Adrenal gland (tissue), 12 donors: ENCODE results near the gene SNX20. TPM values are rescaled to one million over a fixed set of nuclear protein-coding genes. Genes with fewer than 3 reads are reported as not detected.

ENCODE experiments used
- DNase-seq, 7 donors: peaks; one replicate each; pipeline ENCODE4 v3.0.0-alpha.2; 2019 to 2020
- H3K27ac ChIP-seq, 5 donors: fragments of 200-600 bp; sonication (generic) in 4 of 5; 1 replicate in 3 of 5; 2 replicates in 2 of 5; pipeline versions ENCODE4 v1.5.1 to v1.8.0; 2016 to 2020; ENCODE audit warnings: mild to moderate bottlenecking in 1 of 5
- H3K27me3 ChIP-seq: fragments of 200-600 bp; 2 replicates; pipeline ENCODE4 v1.8.0; 2021
- H3K36me3 ChIP-seq, 2 donors: fragments of 200-600 bp; replicated peaks in 1 of 2; 1 replicate in 1 of 2; 2 replicates in 1 of 2; pipeline versions ENCODE4 v1.5.1 to v1.8.0; 2018 to 2022
- H3K4me1 ChIP-seq, 2 donors: fragments of 200-600 bp; replicated peaks in 1 of 2; 1 replicate in 1 of 2; 2 replicates in 1 of 2; pipeline versions ENCODE4 v1.5.1 to v1.8.0; 2018 to 2021
- H3K4me3 ChIP-seq, 4 donors: fragments of 200-600 bp; sonication (generic) in 3 of 4; one replicate each; pipeline ENCODE4 v1.5.1; 2016 to 2018
- H3K9me3 ChIP-seq, 3 donors: fragments of 200-600 bp; sonication (generic) in 1 of 3; replicated peaks in 1 of 3; 1 replicate in 2 of 3; 2 replicates in 1 of 3; pipeline versions ENCODE4 v1.5.1 to v1.8.0; 2016 to 2021
- CTCF ChIP-seq, 6 experiments: fragments of 450-650 bp in 4 of 6; fragments of 200-600 bp in 2 of 6; sonication (generic) in 1 of 6; IDR thresholded peaks; 1 replicate in 5 of 6; 2 replicates in 1 of 6; pipeline versions ENCODE4 v1.5.1 to v1.8.0; 2016 to 2021; ENCODE audit warnings: antibody characterized with exemption in 6 of 6, mild to moderate bottlenecking in 2 of 6, moderate library complexity in 1 of 6
- POLR2A ChIP-seq, 2 donors: fragments of 450-650 bp; IDR thresholded peaks; one replicate each; pipeline ENCODE4 v1.6.1; 2017; ENCODE audit warnings: antibody characterized with exemption in 2 of 2, mild to moderate bottlenecking in 2 of 2, moderate library complexity in 1 of 2
- WGBS, 4 donors: extraction: QIAGEN DNeasy Blood & Tissue Kit in 2 of 4; methylation state at CpG; one replicate each; pipeline versions ENCODE4 v1.1.5 to v1.1.7; 2013 to 2017; 5-methylcytosine and 5-hydroxymethylcytosine counted together
- intact Hi-C, 2 donors: fragments of 100-400 bp; cut with DNase I; formaldehyde crosslinking; loops; one replicate each; pipeline versions ENCODE4 v1.14.1 to v1.15.0; 2022 to 2023
- polyA plus RNA-seq, 3 donors: library from polyadenylated mRNA; stranded (reverse); fragments of 200-250 nt in 2 of 3; fragments of 350-450 nt in 1 of 3; fragmentation: Illumina TruSeq in 1 of 3; extraction: RNeasy Lipid Tissue Mini Kit (QIAGEN cat#74804) in 1 of 3; gene quantifications; one replicate each; pipeline ENCODE4 v1.2.3, GENCODE V29; 2013 to 2014
- total RNA-seq, 9 donors: library from RNA; depleted of rRNA in 4 of 9; stranded (reverse); fragments of >200 nt in 4 of 9; fragments of 120-200 nt in 1 of 9; fragmentation: NEBNext Ultra II Directional in 1 of 9; extraction: Animal tissue kit (Norgen Biotek cat#: 25700) in 1 of 9; gene quantifications; one replicate each; pipeline versions ENCODE4 v1.1.0 to v1.2.4, GENCODE V29; 2013 to 2023
- donor health status: healthy with polysubstance abuse.
- donor health status: Bipolar disorder and iron deficiency.
- donor health status: DM: yes; HTN: yes; CAD: no.
- donor health status: DM: no; HTN: no; CAD: no.
- donor health status: DM: no; HTN: no; CAD: no.
- donor health status: DM: yes; HTN: yes; CAD: no.

The SNX20 gene
- total and polyA plus RNA-seq, 12 donors = 0.12 to 4.0 (median 2.6) TPM

GRCh38 chr16:50695017-50696000 is 14.2 kb upstream of the SNX20 start:
- TF ChIP-seq POLR2A (IDR thresholded peaks at IDR 0.05) (no peak), CTCF (IDR thresholded peaks at IDR 0.05) (no peak)
- WGBS, 4 donors = 90 to 93% (median 91%) methylated on average over 9 of the region's 9 CpGs

DNA sequence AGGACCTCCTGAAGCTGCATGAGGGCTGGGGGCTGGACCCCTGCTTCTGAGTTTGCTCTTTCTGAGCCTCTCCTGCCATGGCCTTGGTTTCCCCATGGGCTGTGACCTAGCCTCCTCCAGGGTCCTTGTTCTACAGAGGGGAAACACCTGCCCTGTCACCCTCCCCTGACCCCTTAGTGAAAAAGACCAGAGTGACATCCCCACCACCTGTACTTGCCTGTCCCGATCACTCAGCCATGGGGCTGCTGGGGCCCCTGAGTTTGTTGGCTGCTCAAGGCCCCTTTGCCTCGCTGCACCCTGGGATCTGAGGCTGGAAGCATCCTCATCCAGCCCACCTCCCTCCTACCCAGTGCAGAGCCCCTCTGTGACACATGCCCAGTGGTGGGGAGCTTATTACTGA is 13.1 kb upstream of the SNX20 start:
- Histone ChIP-seq H3K4me1 (peaks cover 12 to 32% of the 10 kb centered on the region in 2 donors), H3K36me3 (no peaks in the 10 kb centered on the region), H3K27ac (no peak overlapping the region), H3K4me3 (peak overlapping the region in 1 of 4 donors; percentile 72), H3K27me3 (no peaks in the 10 kb centered on the region), H3K9me3 (no peaks in the 10 kb centered on the region)
- no peak for TF ChIP-seq CTCF (IDR thresholded peaks at IDR 0.05)
- intact Hi-C loops = loop anchor here in 1 of 2 donors (10.0 kb wide), 1 partner anchor 111 kb away; no protein-coding TSS in a partner anchor
- DNase-seq = peak in 1 of 7 donors; percentile 10
- 93 to 100% (median 97%) methylated on average over 1 to 2 of the region's 2 CpGs for WGBS, 4 donors

More at GRCh38 chr16:50695017-50696000, 14.2 kb upstream of the SNX20 start:
- Histone ChIP-seq H3K9me3 (no peaks in the 10 kb centered on the region), H3K36me3 (no peaks in the 10 kb centered on the region), H3K4me1 (peaks cover 12 to 32% of the 10 kb centered on the region in 2 donors), H3K4me3 (no peak overlapping the region), H3K27me3 (no peaks in the 10 kb centered on the region), H3K27ac (peak overlapping the region in 2 of 5 donors; percentile 15 to 59)
- DNase-seq = peak in 5 of 7 donors; percentile 49 to 66 (median 57)
- intact Hi-C loops = loop anchor here in 1 of 2 donors (10.0 kb wide), 1 partner anchor 109 kb away; no protein-coding TSS in a partner anchor

GRCh38 chr16:50692999-50693781 is 12.1 kb upstream of the SNX20 start, which contains the start of gene NOD2:
TSS of gene NOD2 (plus strand) at chr16:50693606. CDS start at chr16:50699496, 5,890 bp downstream.
- no peak within 1 kb of the TSS for H3K27ac ChIP-seq
- peak in 3 of 7 donors; percentile 15 to 43 (median 30) for DNase-seq

More at GRCh38 chr16:50692999-50693781, 12.1 kb upstream of the SNX20 start, which contains the start of gene NOD2:
- H3K36me3 ChIP-seq = no peaks in the 10 kb centered on the region
- H3K4me3 ChIP-seq = peak within 1 kb of the TSS in 2 of 4 donors; percentile 19 to 72
- WGBS, 4 donors = 16 to 50% (median 27%) methylated on average over 18 to 56 of the region's 56 CpGs
- no peaks in the 10 kb centered on the region for H3K9me3 ChIP-seq
- peaks cover 7 to 30% of the 10 kb centered on the region in 2 donors for H3K4me1 ChIP-seq
- TF ChIP-seq CTCF (IDR thresholded peaks at IDR 0.05) (no peak), POLR2A (IDR thresholded peaks at IDR 0.05) (no peak)
- intact Hi-C loops = loop anchor here in 1 of 2 donors (10.0 kb wide), 1 partner anchor 112 kb away; no protein-coding TSS in a partner anchor
- H3K27me3 ChIP-seq = no peaks in the 10 kb centered on the region
